Coronary artery (tissue), 2 donors: ENCODE measurements around the gene FBXO5.
A peak's percentile ranks its signal among the peaks of the same experiment; 100 is the strongest.

Experiments used
- DNase-seq: peaks from one replicate; pipeline ENCODE4 v3.0.0-alpha.2; 2017; ENCODE audit warnings: low spot score
- H3K27ac ChIP-seq, 2 donors: fragments of 200-600 bp; sonication (generic); one replicate each; pipeline ENCODE4 v1.5.1; 2016 to 2019
- H3K4me3 ChIP-seq: fragments of 200-600 bp; sonication (generic); 2 replicates; pipeline ENCODE4 v1.5.1; 2016; ENCODE audit warnings: mild to moderate bottlenecking, moderate library complexity
- TF ChIP-seq, protein P1 (sequence below): fragments of 200-600 bp; sonication (generic); IDR thresholded peaks from one replicate; pipeline ENCODE4 v1.5.1; 2019; ENCODE audit warnings: antibody characterized with exemption

FBXO5 gene

DNA sequence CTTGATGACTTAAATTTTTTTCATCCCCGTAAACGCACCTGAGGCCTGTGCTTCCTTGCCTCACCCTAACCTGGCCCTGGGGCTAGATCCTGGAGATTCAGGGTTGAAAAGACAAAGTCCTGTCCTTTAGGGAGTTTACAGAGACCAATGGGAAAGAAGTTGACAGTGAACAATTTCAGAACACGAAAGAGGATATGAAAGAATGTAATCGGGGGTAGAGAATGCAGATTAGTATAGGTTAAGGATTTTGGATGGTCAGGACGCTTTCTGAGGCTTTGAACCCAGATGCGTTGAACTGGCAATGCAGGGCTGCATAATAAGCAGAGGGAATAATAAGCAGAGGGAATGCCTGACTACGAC is 1.7 kb upstream of the FBXO5 start:
- TF ChIP-seq, protein P1, sequence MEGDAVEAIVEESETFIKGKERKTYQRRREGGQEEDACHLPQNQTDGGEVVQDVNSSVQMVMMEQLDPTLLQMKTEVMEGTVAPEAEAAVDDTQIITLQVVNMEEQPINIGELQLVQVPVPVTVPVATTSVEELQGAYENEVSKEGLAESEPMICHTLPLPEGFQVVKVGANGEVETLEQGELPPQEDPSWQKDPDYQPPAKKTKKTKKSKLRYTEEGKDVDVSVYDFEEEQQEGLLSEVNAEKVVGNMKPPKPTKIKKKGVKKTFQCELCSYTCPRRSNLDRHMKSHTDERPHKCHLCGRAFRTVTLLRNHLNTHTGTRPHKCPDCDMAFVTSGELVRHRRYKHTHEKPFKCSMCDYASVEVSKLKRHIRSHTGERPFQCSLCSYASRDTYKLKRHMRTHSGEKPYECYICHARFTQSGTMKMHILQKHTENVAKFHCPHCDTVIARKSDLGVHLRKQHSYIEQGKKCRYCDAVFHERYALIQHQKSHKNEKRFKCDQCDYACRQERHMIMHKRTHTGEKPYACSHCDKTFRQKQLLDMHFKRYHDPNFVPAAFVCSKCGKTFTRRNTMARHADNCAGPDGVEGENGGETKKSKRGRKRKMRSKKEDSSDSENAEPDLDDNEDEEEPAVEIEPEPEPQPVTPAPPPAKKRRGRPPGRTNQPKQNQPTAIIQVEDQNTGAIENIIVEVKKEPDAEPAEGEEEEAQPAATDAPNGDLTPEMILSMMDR: no peak
- peak overlapping the region; percentile 80 for H3K4me3 ChIP-seq
- peak overlapping the region; percentile 87 to 93 for H3K27ac ChIP-seq
- no peak for DNase-seq

DNA sequence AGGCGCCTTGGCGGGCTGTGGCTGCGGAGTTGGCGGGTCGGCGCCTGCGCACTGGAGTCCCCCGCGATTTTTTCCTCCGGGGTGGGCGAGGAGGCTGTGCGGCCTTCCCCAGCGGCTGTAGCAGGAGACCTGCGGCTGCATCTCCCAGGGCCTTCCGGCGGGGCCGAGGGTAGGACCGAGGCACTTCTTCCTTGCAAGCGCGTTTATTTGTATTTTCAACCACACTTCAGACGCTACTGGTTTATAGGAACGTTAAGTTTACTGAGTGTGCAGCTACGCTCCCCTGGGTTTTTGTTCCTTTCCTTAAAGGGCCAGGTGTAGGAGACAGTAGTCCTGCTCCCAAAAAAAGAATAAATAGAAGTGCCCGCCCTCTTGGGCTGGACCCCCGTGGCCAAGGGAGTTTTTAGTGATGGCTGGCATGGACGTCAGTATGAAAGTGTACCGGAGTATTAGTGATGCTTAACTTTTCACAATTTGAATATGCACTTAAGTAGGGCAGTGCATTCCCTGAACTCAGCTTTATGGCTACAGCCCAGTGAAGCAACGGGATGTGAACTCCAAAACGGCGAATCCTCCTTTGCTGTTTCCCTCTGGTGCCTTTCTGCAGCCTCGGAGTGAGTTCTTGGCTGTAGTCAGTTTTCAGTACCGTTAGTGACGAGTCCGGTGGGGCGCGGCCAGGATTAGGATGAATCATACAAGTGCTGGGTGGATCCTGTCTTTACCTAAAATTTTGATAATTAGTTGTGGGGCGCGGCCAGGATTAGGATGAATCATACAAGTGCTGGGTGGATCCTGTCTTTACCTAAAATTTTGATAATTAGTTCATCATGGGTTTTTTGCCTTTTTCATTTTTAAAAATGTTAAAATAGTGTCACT is 1.0 kb upstream of the FBXO5 start:
- peak; percentile 96 for DNase-seq
- TF ChIP-seq, protein P1: no peak
- Histone ChIP-seq H3K27ac (peak overlapping the region; percentile 87 to 93), H3K4me3 (peak overlapping the region; percentile 80)

DNA sequence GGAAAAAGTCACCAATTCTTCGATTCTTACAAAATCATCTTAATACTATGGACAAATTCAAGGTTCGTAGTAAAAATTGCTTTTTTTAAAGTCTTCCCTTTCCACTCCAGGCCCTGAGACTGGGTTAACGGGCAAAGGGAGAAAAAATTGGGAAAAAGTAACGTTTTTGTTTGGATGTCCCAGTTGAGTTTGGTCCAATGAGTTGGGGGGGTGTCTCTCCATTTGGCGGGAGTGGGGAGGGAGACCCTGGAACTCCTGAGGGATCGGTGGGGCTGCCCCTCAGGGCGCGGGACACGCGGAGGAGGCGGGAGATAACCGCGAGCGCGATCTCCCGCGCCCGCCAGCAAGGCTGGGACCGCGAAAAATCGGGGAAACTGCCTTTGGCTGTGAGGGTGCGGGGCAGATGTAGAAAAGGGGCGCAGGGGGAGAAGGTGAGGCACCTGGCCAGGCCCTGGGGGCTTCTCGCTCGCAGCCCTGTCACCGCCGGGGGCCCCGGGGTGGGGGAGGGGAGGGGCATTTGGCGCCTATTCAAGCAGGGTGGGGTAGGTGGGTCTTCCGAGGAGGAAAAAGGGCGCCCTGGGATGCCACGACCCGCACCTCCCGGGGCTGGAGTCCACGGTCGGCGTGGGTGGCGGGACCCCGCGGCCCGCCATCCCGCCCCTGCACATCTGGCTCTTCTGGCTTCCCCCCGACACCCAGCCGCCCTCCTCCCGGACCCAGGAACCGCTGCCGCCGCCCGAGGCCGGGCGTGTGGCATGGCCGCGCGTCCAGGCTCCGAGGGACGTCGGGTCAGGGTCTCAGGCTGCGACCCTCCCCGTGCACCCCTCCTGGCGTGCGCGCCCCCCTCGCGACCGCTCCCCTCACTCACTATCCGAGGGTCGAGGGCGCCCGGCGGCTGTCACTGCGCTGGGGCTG is 595 bp downstream of the FBXO5 start:
- Histone ChIP-seq H3K27ac (no peak overlapping the region), H3K4me3 (peak overlapping the region; percentile 80)
- TF ChIP-seq, protein P1: no peak
- peak; percentile 74 for DNase-seq

DNA sequence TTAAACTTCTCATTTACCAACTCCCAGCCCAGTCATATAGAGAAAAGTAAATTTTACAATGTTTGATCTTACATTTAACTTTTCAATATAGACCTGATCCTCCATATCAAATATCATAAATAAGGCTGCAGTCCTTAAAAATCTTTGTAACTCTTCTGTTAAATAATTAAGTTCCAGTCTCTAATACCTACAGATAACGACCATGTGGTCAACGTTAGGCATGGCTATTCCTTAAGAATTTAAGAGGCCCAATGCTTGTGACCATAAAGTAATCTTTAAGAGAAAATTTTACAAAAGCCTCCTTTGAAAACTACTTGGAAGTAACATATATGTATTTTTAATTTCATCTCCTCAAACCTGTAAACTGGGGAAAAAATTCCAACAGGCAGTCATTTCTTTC is 1.6 kb downstream of the FBXO5 start:
- H3K4me3 ChIP-seq: no peak overlapping the region
- no peak for DNase-seq
- TF ChIP-seq, protein P1: no peak
- H3K27ac ChIP-seq: no peak overlapping the region

DNA sequence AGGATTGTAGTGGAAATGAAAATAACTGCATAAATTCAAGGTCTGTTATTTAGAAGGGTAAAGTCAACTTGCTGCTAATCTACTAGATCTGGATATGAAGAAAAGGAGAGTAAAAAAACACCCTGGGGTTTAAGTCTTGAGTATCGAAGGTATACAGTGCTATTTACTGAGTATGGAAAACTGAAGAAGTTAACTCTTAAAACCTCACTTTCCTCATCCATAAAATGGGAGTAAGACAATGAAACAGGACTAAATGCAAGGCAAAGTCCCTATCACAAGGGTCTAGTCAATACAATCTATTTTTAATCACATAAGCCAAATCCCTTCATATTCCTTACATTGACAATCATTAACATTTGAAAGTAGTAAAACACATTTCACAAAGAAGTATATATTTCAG is 2.2 kb downstream of the FBXO5 start:
- Histone ChIP-seq H3K4me3 (no peak overlapping the region), H3K27ac (no peak overlapping the region)
- no peak for DNase-seq
- TF ChIP-seq, protein P1: no peak

DNA sequence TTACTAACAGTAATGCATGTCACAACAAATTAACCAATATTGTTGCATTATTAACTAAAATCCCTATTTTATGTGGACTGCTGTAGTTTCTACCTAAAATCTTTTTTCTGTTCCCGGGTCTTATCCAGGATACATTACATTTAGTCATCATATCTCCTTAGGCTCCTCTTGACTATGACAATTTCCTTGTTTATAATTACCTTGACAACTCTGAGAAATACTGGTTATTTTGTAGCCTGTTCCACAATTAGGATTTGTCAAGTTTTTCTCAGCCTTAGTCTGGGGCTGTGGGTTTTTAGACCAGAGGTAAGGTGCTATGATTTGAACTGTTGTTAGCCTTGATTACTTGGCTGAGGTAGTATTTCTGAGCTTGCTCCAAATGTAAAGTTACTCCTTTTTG is 3.7 kb downstream of the FBXO5 start:
- Histone ChIP-seq H3K27ac (no peak overlapping the region), H3K4me3 (no peak overlapping the region)
- TF ChIP-seq, protein P1: no peak

More for the DNA sequence above, 3.7 kb downstream of the FBXO5 start:
- DNase-seq: no peak
